Measurements from ENCODE around the gene CDC37.
A peak's percentile ranks its signal among the peaks of the same experiment; 100 is the strongest.

CDC37 gene

DNA sequence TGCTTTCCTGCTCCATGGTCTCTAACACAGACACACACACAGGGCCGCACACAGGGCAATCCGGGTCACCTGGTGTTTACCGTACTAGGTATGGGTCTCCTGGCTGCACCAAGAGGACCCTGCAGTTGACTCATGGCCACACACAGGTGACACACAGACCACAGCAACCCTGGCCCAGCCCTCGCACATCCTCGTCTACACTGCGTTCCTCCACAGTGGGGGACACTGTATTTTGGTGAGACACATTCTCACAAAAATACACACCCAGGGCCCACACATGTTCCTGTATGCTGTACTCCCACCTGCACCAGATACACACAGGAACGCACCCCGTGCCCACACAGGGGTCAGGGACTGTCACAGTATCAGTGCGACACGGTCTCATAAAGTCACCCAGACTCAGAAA is 29.8 kb upstream of the CDC37 start:
- TF ChIP-seq CTCF (conservative IDR thresholded peaks at IDR 0.05; ENCODE audit: low read depth, low read length): no peak
- no peak overlapping the region for H3K4me3 ChIP-seq (ENCODE audit: low read length)
- no peak for DNase-seq (ENCODE audit: low read depth)

- no peak for DNase-seq (ENCODE audit: low read depth)
- no peak for TF ChIP-seq CTCF (conservative IDR thresholded peaks at IDR 0.05; ENCODE audit: low read depth, low read length)
- no peak overlapping the region for H3K4me3 ChIP-seq (ENCODE audit: low read length)
These were observed 29.4 kb upstream of the CDC37 start for GRCh38 chr19:10432736-10433130.

DNA sequence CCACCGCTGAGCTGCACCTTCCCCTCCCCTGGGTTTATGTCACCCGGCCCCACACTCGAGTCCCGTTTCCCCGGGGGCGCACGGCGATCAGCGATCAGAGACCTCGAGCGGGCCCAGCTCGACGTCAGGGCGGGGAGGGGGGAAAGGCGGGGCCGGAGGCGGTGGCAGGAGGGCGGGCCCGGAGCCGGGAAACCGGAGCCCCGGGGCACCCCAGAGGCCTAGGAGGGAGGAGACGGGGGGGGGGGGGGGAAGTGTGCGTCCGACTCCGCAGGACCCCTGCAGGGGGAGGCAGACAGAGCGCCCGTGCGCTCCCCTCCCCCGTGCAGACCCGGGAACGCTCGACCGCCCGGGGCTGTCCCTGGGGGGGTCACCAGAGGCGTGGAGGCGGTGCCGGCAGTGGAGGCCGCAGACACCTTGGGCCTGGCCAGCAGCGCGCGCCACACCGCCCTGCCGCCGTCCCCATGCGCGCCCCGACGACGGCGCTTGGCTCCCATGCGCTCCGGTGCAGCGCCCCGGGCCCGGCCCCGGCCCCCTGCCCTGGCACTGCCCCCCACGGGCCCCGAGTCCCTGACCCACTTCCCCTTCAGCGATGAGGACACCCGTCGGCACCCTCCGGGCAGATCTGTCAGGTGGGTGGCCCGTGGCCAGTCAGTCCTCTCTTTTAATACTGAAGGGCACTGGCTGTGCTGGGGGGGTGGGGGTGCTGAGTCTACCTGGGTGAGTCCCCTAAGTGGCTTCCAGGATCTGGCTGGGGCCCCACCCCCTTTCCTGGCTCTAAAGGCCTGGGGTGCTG is 28.8 kb upstream of the CDC37 start:
- DNase-seq (ENCODE audit: low read depth): no peak
- no peak for TF ChIP-seq CTCF (conservative IDR thresholded peaks at IDR 0.05; ENCODE audit: low read depth, low read length)
- peak overlapping the region; percentile 26 for H3K4me3 ChIP-seq (ENCODE audit: low read length)

DNA sequence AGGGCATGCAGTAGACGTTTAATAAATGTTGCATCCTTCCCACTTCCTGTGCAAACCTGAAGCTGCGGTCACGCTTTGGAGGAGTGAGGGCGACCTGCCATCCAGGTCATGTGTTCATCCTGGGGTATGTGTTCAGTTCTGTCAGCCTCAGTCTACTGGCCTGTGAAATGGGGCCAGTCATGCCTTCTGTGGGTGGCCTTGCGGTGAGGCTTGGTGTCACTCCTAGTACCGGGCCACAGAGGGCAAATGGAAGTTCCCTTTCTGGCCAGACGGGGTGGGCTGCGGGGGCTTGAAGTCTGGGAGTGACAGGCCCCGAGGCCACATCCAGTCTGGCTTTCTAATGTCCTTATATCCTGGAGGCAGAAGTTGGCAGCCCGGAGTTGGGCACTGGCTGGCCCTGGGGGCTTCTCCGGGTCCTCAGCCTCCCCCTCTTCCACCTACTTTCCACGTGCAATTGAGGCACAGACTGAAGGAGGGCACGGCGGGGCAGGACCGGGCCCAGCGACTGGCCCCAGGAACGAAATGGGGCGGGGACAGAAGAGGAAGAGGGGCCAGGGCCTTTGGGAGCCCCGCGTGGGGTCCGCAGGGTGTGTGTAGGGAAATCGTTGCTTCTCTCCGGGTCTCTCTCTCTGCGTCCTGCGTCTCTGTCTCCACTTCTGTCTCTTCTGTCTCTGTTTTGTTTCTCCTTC is 28.1 kb upstream of the CDC37 start:
- no peak for DNase-seq (ENCODE audit: low read depth)

GRCh38 chr19:10430505-10431253 is 27.3 kb upstream of the CDC37 start:
- TF ChIP-seq CTCF (conservative IDR thresholded peaks at IDR 0.05; ENCODE audit: low read depth, low read length): no peak
- H3K4me3 ChIP-seq (ENCODE audit: low read length): peak overlapping the region; percentile 22
- DNase-seq (ENCODE audit: low read depth): no peak

More for the DNA sequence above, 28.1 kb upstream of the CDC37 start:
- TF ChIP-seq CTCF (conservative IDR thresholded peaks at IDR 0.05; ENCODE audit: low read depth, low read length): no peak
- H3K4me3 ChIP-seq (ENCODE audit: low read length): peak overlapping the region; percentile 26

DNA sequence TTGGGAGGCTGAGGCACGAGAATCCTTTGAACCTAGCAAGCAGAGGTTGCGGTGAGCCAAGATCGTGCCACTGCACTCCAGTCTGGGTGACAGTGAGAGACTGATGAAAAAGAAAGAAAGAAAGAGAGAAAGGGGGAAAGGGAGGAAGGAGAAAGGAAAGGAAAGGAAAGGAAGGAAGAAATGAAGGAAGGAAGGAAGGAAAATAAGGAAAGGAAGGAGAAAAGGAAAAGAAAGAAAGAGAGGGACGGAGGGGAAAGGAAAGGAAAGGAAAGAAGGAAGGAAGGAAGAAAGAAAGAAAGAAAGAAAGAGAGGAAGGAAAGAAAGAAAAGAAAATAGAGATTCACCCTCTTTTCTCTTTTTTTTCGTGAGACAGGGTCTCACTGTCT is 25.6 kb upstream of the CDC37 start:
- TF ChIP-seq CTCF (conservative IDR thresholded peaks at IDR 0.05; ENCODE audit: low read depth, low read length): no peak
- no peak for DNase-seq (ENCODE audit: low read depth)
- H3K4me3 ChIP-seq (ENCODE audit: low read length): no peak overlapping the region

Data from retinal pigment epithelial cell (primary cell).